Activated naive CD8-positive, alpha-beta T cell treated with anti-CD3 and anti-CD28 coated beads, Interleukin-2, amount 50 U/mL, for 24 hours (primary cell): ENCODE measurements around the gene AMPD1.

Experiments used
- ATAC-seq: fragments of 150-1000 bp; cut with Tn5 transposase; one replicate; pipeline ENCODE4 v1.10.0; 2021
- DNase-seq: peaks from one replicate; pipeline ENCODE4 v3.0.0; 2021
- H3K27ac Mint-ChIP-seq: one replicate; pipeline ENCODE4 v1.8.0; 2021; ENCODE audit warnings: mild to moderate bottlenecking, mixed read lengths
- H3K27me3 Mint-ChIP-seq: one replicate; pipeline ENCODE4 v1.8.0; 2021; ENCODE audit warnings: mixed read lengths
- H3K36me3 Mint-ChIP-seq: one replicate; pipeline ENCODE4 v1.8.0; 2021; ENCODE audit warnings: low read depth, mixed read lengths
- H3K4me1 Mint-ChIP-seq: one replicate; pipeline ENCODE4 v1.8.0; 2021; ENCODE audit warnings: mixed read lengths
- H3K4me3 Mint-ChIP-seq: one replicate; pipeline ENCODE4 v1.8.0; 2021; ENCODE audit warnings: mild to moderate bottlenecking, moderate library complexity, mixed read lengths
- H3K9me3 Mint-ChIP-seq: one replicate; pipeline ENCODE4 v1.8.0; 2021; ENCODE audit warnings: mixed read lengths

The AMPD1 gene

DNA sequence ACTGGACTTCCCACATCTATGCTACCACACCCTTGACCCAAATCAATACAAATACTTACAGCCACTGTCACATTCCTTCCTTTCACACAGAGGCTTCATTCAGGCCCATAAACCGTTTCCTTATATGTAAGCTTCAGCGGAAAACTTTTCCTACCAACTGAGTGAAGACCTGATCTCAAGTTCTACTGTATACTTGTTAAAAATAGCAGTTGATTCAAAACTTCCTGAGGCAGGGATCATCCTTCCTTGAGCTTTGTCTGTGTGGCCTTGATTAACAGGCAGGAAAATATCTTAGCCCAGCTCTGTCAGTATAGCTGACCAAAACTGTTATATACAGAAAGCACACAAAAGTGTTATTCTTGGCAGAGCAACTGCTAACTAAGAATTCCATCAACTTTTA is 68.2 kb downstream of the AMPD1 start:
- no peak overlapping the region for H3K27ac Mint-ChIP-seq
- H3K4me1 Mint-ChIP-seq, result no peaks in the 10 kb centered on the region

GRCh38 chr1:114623364-114623763 is 72.0 kb downstream of the AMPD1 start:
- Mint-ChIP-seq H3K36me3 (no peaks in the 10 kb centered on the region), H3K27ac (no peak overlapping the region), H3K4me1 (no peaks in the 10 kb centered on the region), H3K9me3 (no peaks in the 10 kb centered on the region), H3K4me3 (no peak overlapping the region), H3K27me3 (no peaks in the 10 kb centered on the region)
- no peak for ATAC-seq
- no peak for DNase-seq

More for the DNA sequence above, 68.2 kb downstream of the AMPD1 start:
- Mint-ChIP-seq H3K9me3 (peaks cover 12% of the 10 kb centered on the region), H3K36me3 (no peaks in the 10 kb centered on the region), H3K27me3 (peaks cover 19% of the 10 kb centered on the region), H3K4me3 (no peak overlapping the region)
- ATAC-seq (no peak), DNase-seq (no peak)
